EH (cell line): Measurements from ENCODE around the gene RBMS3.
"Not testable (repeated sequence)": the region's sequence is repeated elsewhere in the genome, so short reads cannot be mapped to it uniquely, and the experiment has no call there.

ENCODE experiments used
- DNase-seq: peaks from one replicate; pipeline ENCODE4 v3.0.0-alpha.2; 2015; ENCODE audit warnings: low read depth

RBMS3 gene

GRCh38 chr3:29618395-29619282 lies 337.8 kb downstream of the RBMS3 start:
- no peak for DNase-seq

GRCh38 chr3:29619676-29620075 lies 338.8 kb downstream of the RBMS3 start:
- no peak for DNase-seq

GRCh38 chr3:29627136-29628117 lies 346.6 kb downstream of the RBMS3 start:
- DNase-seq = no peak

GRCh38 chr3:29628795-29629194 lies 347.9 kb downstream of the RBMS3 start:
- no peak for DNase-seq

GRCh38 chr3:29635888-29636287 lies 355.0 kb downstream of the RBMS3 start:
- peak; percentile 49 for DNase-seq

GRCh38 chr3:29637068-29637467 lies 356.2 kb downstream of the RBMS3 start:
- DNase-seq = no peak

- DNase-seq = peak; percentile 22
Observed at GRCh38 chr3:29639578-29640290, 358.9 kb downstream of the RBMS3 start.

- peak; percentile 52 for DNase-seq
Observed at GRCh38 chr3:29642393-29643033, 361.6 kb downstream of the RBMS3 start.

- no peak for DNase-seq
Observed at GRCh38 chr3:29643034-29643425, 362.2 kb downstream of the RBMS3 start.

GRCh38 chr3:29644261-29644660 lies 363.4 kb downstream of the RBMS3 start:
- no peak for DNase-seq

- no peak for DNase-seq
Observed at GRCh38 chr3:29644956-29645636, 364.2 kb downstream of the RBMS3 start.

- DNase-seq = no peak
Observed at GRCh38 chr3:29646043-29646442, 365.2 kb downstream of the RBMS3 start.

GRCh38 chr3:29649815-29650547 lies 369.1 kb downstream of the RBMS3 start:
- peak; percentile 65 for DNase-seq

- no peak for DNase-seq
Observed at GRCh38 chr3:29653680-29654079, 372.8 kb downstream of the RBMS3 start.

GRCh38 chr3:29655015-29655747 lies 374.3 kb downstream of the RBMS3 start:
- DNase-seq = no peak

- DNase-seq = no peak
Observed at GRCh38 chr3:29665688-29666087, 384.8 kb downstream of the RBMS3 start.

- no peak for DNase-seq
Observed at GRCh38 chr3:29668233-29668632, 387.4 kb downstream of the RBMS3 start.

GRCh38 chr3:29668728-29669127 lies 387.9 kb downstream of the RBMS3 start:
- no peak for DNase-seq

GRCh38 chr3:29670476-29670875 lies 389.6 kb downstream of the RBMS3 start:
- not testable (repeated sequence) for DNase-seq

GRCh38 chr3:29677421-29677820 lies 396.6 kb downstream of the RBMS3 start:
- DNase-seq = peak; percentile 4
